H1 (cell line): ENCODE measurements around the gene SYNJ2. TPM values are rescaled to one million over a fixed set of nuclear protein-coding genes. Genes with fewer than 3 reads are reported as not detected.

Source experiments
- CTCF ChIA-PET: fragments of 300-600 bp; sonication (Branson Sonifier 250); formaldehyde crosslinking; loops from one replicate; lab custom pipeline; 2021; ENCODE audit not compliant: partially characterized antibody; lab: Charles Lee
- POLR2A ChIA-PET: fragments of 300-600 bp; sonication (Branson Sonifier 250); formaldehyde crosslinking; loops from one replicate; lab custom pipeline; 2021; ENCODE audit warnings: inconsistent platforms; ENCODE audit not compliant: partially characterized antibody; lab: Charles Lee
- DNase-seq, 2 experiments: peaks; one replicate each; pipeline versions ENCODE4 v3.0.0 to v3.0.0-alpha.2; 2010 to 2022; ENCODE audit warnings: low spot score in 2 of 2, low read depth in 1 of 2, mixed read lengths in 1 of 2
- FAIRE-seq: peaks from 2 replicates; lab custom pipeline; 2011; peaks lifted over from hg19 to GRCh38; lab: Jason Lieb, UNC
- H2AFZ ChIP-seq: 2 replicates; pipeline ENCODE4 v1.8.1; 2012; ENCODE audit warnings: low read length, inconsistent platforms
- H2AK5ac ChIP-seq: 2 replicates; pipeline ENCODE4 v1.6.1; 2013; ENCODE audit warnings: low read depth, low read length
- H2BK120ac ChIP-seq: replicated peaks from 2 replicates; pipeline ENCODE3; 2013; ENCODE audit warnings: low read depth, low read length, inconsistent platforms
- H2BK12ac ChIP-seq: 2 replicates; pipeline ENCODE4 v1.6.1; 2013; ENCODE audit warnings: low read depth, low read length
- H2BK15ac ChIP-seq: 2 replicates; pipeline ENCODE4 v1.6.1; 2013; ENCODE audit warnings: low read length
- H2BK20ac ChIP-seq: 2 replicates; pipeline ENCODE4 v1.6.1; 2013; ENCODE audit warnings: low read length
- H2BK5ac ChIP-seq: 2 replicates; pipeline ENCODE4 v1.6.1; 2013; ENCODE audit warnings: low read depth, low read length
- H3K14ac ChIP-seq: 2 replicates; pipeline ENCODE4 v1.6.1; 2013; ENCODE audit warnings: inconsistent platforms; ENCODE audit not compliant: insufficient read length
- H3K18ac ChIP-seq: 2 replicates; pipeline ENCODE4 v1.6.1; 2013; ENCODE audit warnings: low read length; ENCODE audit errors: extremely low read depth
- H3K23ac ChIP-seq: 2 replicates; pipeline ENCODE4 v1.6.1; 2013; ENCODE audit warnings: inconsistent platforms; ENCODE audit not compliant: insufficient read length
- H3K23me2 ChIP-seq: 2 replicates; pipeline ENCODE4 v1.6.1; 2013; ENCODE audit warnings: low read depth, low read length
- H3K27ac ChIP-seq: 2 replicates; pipeline ENCODE4 v1.6.1; 2011; ENCODE audit warnings: low read depth, low read length, inconsistent platforms
- H3K27me3 ChIP-seq, 4 experiments: replicated peaks in 1 of 4; 1 replicate in 1 of 4; 2 replicates in 3 of 4; pipeline versions ENCODE4 v1.6.1 to v1.8.1; 2011 to 2013; ENCODE audit warnings: low read length in 3 of 4, mild to moderate bottlenecking in 3 of 4, inconsistent platforms in 2 of 4, mixed read lengths in 2 of 4, moderate library complexity in 1 of 4; ENCODE audit not compliant: control insufficient read depth in 3 of 4, insufficient read depth in 3 of 4; ENCODE audit errors: extremely low read depth in 1 of 4
- H3K36me3 ChIP-seq, 4 experiments: 2 replicates each; pipeline versions ENCODE4 v1.6.1 to v1.8.1; 2011 to 2013; ENCODE audit warnings: mild to moderate bottlenecking in 4 of 4, low read length in 3 of 4, moderate library complexity in 2 of 4, control low read depth in 1 of 4, inconsistent platforms in 1 of 4; ENCODE audit not compliant: insufficient read depth in 4 of 4, control insufficient read depth in 2 of 4
- H3K4ac ChIP-seq: replicated peaks from 2 replicates; pipeline ENCODE3; 2013; ENCODE audit warnings: low read length, low read depth, mixed read lengths, inconsistent platforms; ENCODE audit not compliant: insufficient read length
- H3K4me1 ChIP-seq, 4 experiments: replicated peaks in 1 of 4; 1 replicate in 1 of 4; 2 replicates in 3 of 4; pipeline versions ENCODE4 v1.6.1 to v1.8.1; 2011 to 2013; ENCODE audit warnings: low read length in 3 of 4, inconsistent platforms in 2 of 4, mixed read lengths in 1 of 4; ENCODE audit not compliant: insufficient read depth in 4 of 4, control insufficient read depth in 3 of 4
- H3K4me2 ChIP-seq, 2 experiments: 2 replicates each; pipeline versions ENCODE4 v1.6.1 to v1.8.1; 2011 to 2013; ENCODE audit warnings: low read depth in 2 of 2, low read length in 2 of 2, control low read depth in 1 of 2, inconsistent platforms in 1 of 2, mild to moderate bottlenecking in 1 of 2; ENCODE audit not compliant: insufficient read depth in 1 of 2
- H3K4me3 ChIP-seq, 4 experiments: fragments of 200-600, 300-600 bp in 1 of 4; sonication (generic), shearing (Covaris generic), sonication (Bioruptor Twin) in 1 of 4; 2 replicates each; pipeline versions ENCODE4 v1.5.1 to v1.8.1; 2011 to 2016; ENCODE audit warnings: low read length in 4 of 4, low read depth in 3 of 4, control low read depth in 2 of 4, inconsistent platforms in 2 of 4, mild to moderate bottlenecking in 2 of 4, mixed read lengths in 1 of 4, moderate library complexity in 1 of 4; ENCODE audit not compliant: insufficient read depth in 2 of 4; ENCODE audit errors: extremely low read depth in 1 of 4
- H3K56ac ChIP-seq: replicated peaks from 2 replicates; pipeline ENCODE3; 2013; ENCODE audit warnings: low read depth, mild to moderate bottlenecking, mixed read lengths, low read length, inconsistent platforms; ENCODE audit not compliant: insufficient read length
- H3K79me1 ChIP-seq: 2 replicates; pipeline ENCODE4 v1.6.1; 2013; ENCODE audit warnings: low read depth, low read length, control low read depth
- H3K79me2 ChIP-seq, 2 experiments: 2 replicates each; pipeline versions ENCODE4 v1.6.1 to v1.8.1; 2012 to 2013; ENCODE audit warnings: low read length in 2 of 2, mild to moderate bottlenecking in 2 of 2, inconsistent platforms in 1 of 2; ENCODE audit not compliant: insufficient read depth in 2 of 2, control insufficient read depth in 1 of 2
- H3K9ac ChIP-seq, 4 experiments: replicated peaks in 1 of 4; 1 replicate in 1 of 4; 2 replicates in 3 of 4; pipeline versions ENCODE4 v1.6.1 to v1.8.1; 2011 to 2013; ENCODE audit warnings: low read depth in 3 of 4, low read length in 3 of 4, control low read depth in 2 of 4, mild to moderate bottlenecking in 2 of 4, moderate library complexity in 2 of 4, inconsistent platforms in 1 of 4; ENCODE audit errors: extremely low read depth in 1 of 4
- H3K9me3 ChIP-seq, 2 experiments: 2 replicates each; pipeline versions ENCODE4 v1.6.1 to v1.8.1; 2012 to 2013; ENCODE audit warnings: mild to moderate bottlenecking in 2 of 2, moderate library complexity in 2 of 2, control low read depth in 1 of 2, inconsistent platforms in 1 of 2, low read depth in 1 of 2, low read length in 1 of 2, mixed read lengths in 1 of 2; ENCODE audit not compliant: insufficient read depth in 2 of 2
- H4K20me1 ChIP-seq, 2 experiments: replicated peaks in 1 of 2; 2 replicates each; pipeline versions ENCODE3 to v1.8.1; 2011 to 2013; ENCODE audit warnings: inconsistent platforms in 2 of 2, low read length in 2 of 2, mild to moderate bottlenecking in 1 of 2; ENCODE audit not compliant: insufficient read depth in 2 of 2, control insufficient read depth in 1 of 2
- H4K5ac ChIP-seq: 2 replicates; pipeline ENCODE4 v1.6.1; 2013; ENCODE audit warnings: low read length, low read depth, mixed read lengths, inconsistent platforms; ENCODE audit not compliant: insufficient read length
- H4K8ac ChIP-seq: 2 replicates; pipeline ENCODE4 v1.8.0; 2013; ENCODE audit warnings: mild to moderate bottlenecking, moderate library complexity, low read length, inconsistent platforms; ENCODE audit not compliant: insufficient read depth; ENCODE audit errors: extremely low read depth
- H4K91ac ChIP-seq: replicated peaks from 2 replicates; pipeline ENCODE3; 2013; ENCODE audit warnings: low read length, mixed read lengths, inconsistent platforms; ENCODE audit not compliant: insufficient read length
- ASH2L ChIP-seq: fragments of 200-600, 300-600 bp; sonication (generic); IDR thresholded peaks from one replicate; pipeline ENCODE4 v1.7.1; 2017; ENCODE audit warnings: low read length
- BRCA1 ChIP-seq: IDR thresholded peaks from 2 replicates; pipeline ENCODE4 v1.6.1; 2012; ENCODE audit warnings: low read depth, low read length, improper control_type of control experiment
- CBX5 ChIP-seq: fragments of 300-800, 300-1000 bp; sonication (generic); IDR thresholded peaks from 2 replicates; pipeline ENCODE4 v1.7.1; 2016; ENCODE audit warnings: antibody characterized with exemption, low read length, low read depth
- EGR1 ChIP-seq: IDR thresholded peaks from 2 replicates; pipeline ENCODE4 v1.6.1; 2011; ENCODE audit warnings: low read depth, low read length, borderline replicate concordance
- EP300 ChIP-seq, 2 experiments: IDR thresholded peaks; 1 replicate in 1 of 2; 2 replicates in 1 of 2; pipeline ENCODE4 v1.6.1; 2011 to 2012; ENCODE audit warnings: low read depth in 2 of 2, low read length in 2 of 2, mild to moderate bottlenecking in 2 of 2, borderline replicate concordance in 1 of 2, inconsistent platforms in 1 of 2, moderate library complexity in 1 of 2
- JUND ChIP-seq: IDR thresholded peaks from 2 replicates; pipeline ENCODE4 v1.6.1; 2011; ENCODE audit warnings: mild to moderate bottlenecking, improper control_type of control experiment, low read length
- RXRA ChIP-seq: IDR thresholded peaks from 2 replicates; pipeline ENCODE4 v1.6.1; 2011; ENCODE audit warnings: low read depth, mild to moderate bottlenecking, low read length, moderate library complexity; ENCODE audit not compliant: insufficient read depth
- SUZ12 ChIP-seq: fragments of 200-600 bp; sonication (generic); IDR thresholded peaks from 2 replicates; pipeline ENCODE4 v1.6.1; 2012; ENCODE audit warnings: mild to moderate bottlenecking, inconsistent platforms, low read length, moderate library complexity, mixed read lengths
- TBP ChIP-seq: IDR thresholded peaks from 2 replicates; pipeline ENCODE4 v1.6.1; 2011; ENCODE audit warnings: low read depth, low read length, improper control_type of control experiment
- TCF12 ChIP-seq: IDR thresholded peaks from 2 replicates; pipeline ENCODE4 v1.6.1; 2011; ENCODE audit warnings: low read depth, mild to moderate bottlenecking, low read length
- ZNF274 ChIP-seq: IDR thresholded peaks from 2 replicates; pipeline ENCODE4 v1.7.0; 2012; ENCODE audit warnings: low read length, borderline replicate concordance; ENCODE audit errors: extremely low read depth
- WGBS, 2 experiments: shearing (Covaris generic) in 1 of 2; methylation state at CpG; one replicate each; pipeline versions ENCODE4 v1.1.6 to v1.1.7; 2013 to 2015; ENCODE audit warnings: low lambda C conversion rate in 2 of 2, mixed read lengths in 2 of 2, inconsistent platforms in 1 of 2, low coverage in 1 of 2, missing lambda C conversion rate in 1 of 2; ENCODE audit not compliant: insufficient replicate concordance in 2 of 2, insufficient coverage in 1 of 2, insufficient read length in 1 of 2; ENCODE audit errors: extremely low coverage in 1 of 2, missing lambda C conversion rate in 1 of 2; 5-methylcytosine and 5-hydroxymethylcytosine counted together
- polyA plus RNA-seq, 7 experiments: library from polyadenylated mRNA; depleted of rRNA in 3 of 7; stranded (reverse) in 5 of 7; unstranded in 2 of 7; fragments of >200 nt in 5 of 7; fragments of 200-250 nt in 2 of 7; gene quantifications; 1 replicate in 5 of 7; 2 replicates in 1 of 7; 4 replicates in 1 of 7; pipeline versions ENCODE4 v1.2.1 to v1.2.3, GENCODE V29; 2011 to 2013; ENCODE audit warnings: missing spikeins in 2 of 7, mixed read lengths in 2 of 7
- total RNA-seq: library from RNA; stranded (reverse); fragmentation: NEBNext Ultra II Directional; extraction: Animal tissue kit (Norgen Biotek cat#: 25700); gene quantifications from 2 replicates; pipeline ENCODE4 v1.2.1, GENCODE V29; 2021
- TF ChIP-seq, protein P1 (sequence below): IDR thresholded peaks from 2 replicates; pipeline ENCODE4 v1.6.1; 2012; ENCODE audit warnings: inconsistent platforms
- TF ChIP-seq, protein P2 (sequence below): IDR thresholded peaks from 2 replicates; pipeline ENCODE4 v1.6.1; 2012; ENCODE audit warnings: low read length, inconsistent platforms

SYNJ2 gene
- total and polyA plus RNA-seq, 2 of the 8 experiments (the other 6 are each of a cell fraction or from before 2014, with no cell fraction given) = 3.7 to 13.9 TPM

DNA sequence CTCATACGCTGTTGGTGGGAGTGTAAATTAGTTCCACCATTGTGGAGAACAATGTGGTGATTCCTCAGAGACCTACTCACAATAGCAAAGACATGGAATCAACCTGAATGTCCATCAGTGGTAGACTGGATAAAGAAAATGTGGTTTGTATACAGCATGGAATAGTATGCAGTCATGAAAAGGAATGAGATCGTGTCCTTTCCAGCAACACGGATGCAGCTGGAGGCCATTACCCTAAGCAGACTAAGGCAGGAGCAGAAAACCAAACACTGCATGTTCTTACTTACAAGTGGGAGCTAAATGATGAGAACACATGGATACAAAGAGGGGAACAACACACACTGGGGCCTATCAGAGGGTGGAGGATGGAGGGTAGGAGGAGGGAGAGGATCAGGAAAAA is 54.6 kb downstream of the SYNJ2 start:
- H3K36me3 ChIP-seq = no peaks in the 10 kb centered on the region
- no peaks in the 10 kb centered on the region; the same call in 1 of the 2 replicates for H3K79me1 ChIP-seq
- H2BK5ac ChIP-seq = no peak overlapping the region
- no peak overlapping the region for H3K4ac ChIP-seq
- no peak overlapping the region for H4K8ac ChIP-seq
- peaks cover 3% of the 10 kb centered on the region; the same call in 1 of the 2 replicates for H3K23me2 ChIP-seq
- no peaks in the 10 kb centered on the region for H3K9me3 ChIP-seq
- no peak overlapping the region for H2AK5ac ChIP-seq
- no peak overlapping the region for H4K91ac ChIP-seq
- DNase-seq (no peak), FAIRE-seq (no peak)
- H2BK120ac ChIP-seq = no peak overlapping the region
- no peak overlapping the region for H4K5ac ChIP-seq
- no peaks in the 10 kb centered on the region for H3K27me3 ChIP-seq
- H3K9ac ChIP-seq = no peak overlapping the region
- CTCF ChIA-PET = interaction anchor here (0.7 to 0.9 kb wide), 2 partner anchors 14 to 1547 kb away, joined by 3 read pairs; no protein-coding TSS in a partner anchor
- H2BK15ac ChIP-seq = no peak overlapping the region
- H3K79me2 ChIP-seq = no peaks in the 10 kb centered on the region
- no peak overlapping the region for H2BK12ac ChIP-seq
- no peak overlapping the region for H3K4me3 ChIP-seq
- no peak overlapping the region for H2AFZ ChIP-seq
- H3K4me1 ChIP-seq = peaks cover 0 to 14% (median 7%) of the 10 kb centered on the region in 4 experiments; a peak in 5 of 7 replicates
- H3K56ac ChIP-seq = no peak overlapping the region
- no peak overlapping the region for H3K18ac ChIP-seq
- H3K14ac ChIP-seq = no peak overlapping the region
- H4K20me1 ChIP-seq = peaks cover 0 to 3% of the 10 kb centered on the region in 2 experiments
- H3K27ac ChIP-seq = no peak overlapping the region
- no peak overlapping the region for H3K23ac ChIP-seq
- POLR2A ChIA-PET = no interaction called here
- H2BK20ac ChIP-seq = no peak overlapping the region
- no peak overlapping the region for H3K4me2 ChIP-seq
- WGBS, 2 experiments = 95% methylated on average over 3 of the region's 3 CpGs; no CpG with 5 or more reads in 1 of the 2 experiments
- TF ChIP-seq RXRA (no peak), ASH2L (no peak), SUZ12 (no peak), EP300 (IDR thresholded peaks at IDR 0.05; ENCODE audit: borderline replicate concordance in 1 of 2, low read depth in 2 of 2, low read length in 2 of 2) (no peak), JUND (no peak), BRCA1 (no peak), CBX5 (no peak), TBP (no peak), EGR1 (no peak), ZNF274 (no peak), TCF12 (no peak)
- TF ChIP-seq, protein P1, sequence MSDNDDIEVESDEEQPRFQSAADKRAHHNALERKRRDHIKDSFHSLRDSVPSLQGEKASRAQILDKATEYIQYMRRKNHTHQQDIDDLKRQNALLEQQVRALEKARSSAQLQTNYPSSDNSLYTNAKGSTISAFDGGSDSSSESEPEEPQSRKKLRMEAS = no peak
- TF ChIP-seq, protein P2, sequence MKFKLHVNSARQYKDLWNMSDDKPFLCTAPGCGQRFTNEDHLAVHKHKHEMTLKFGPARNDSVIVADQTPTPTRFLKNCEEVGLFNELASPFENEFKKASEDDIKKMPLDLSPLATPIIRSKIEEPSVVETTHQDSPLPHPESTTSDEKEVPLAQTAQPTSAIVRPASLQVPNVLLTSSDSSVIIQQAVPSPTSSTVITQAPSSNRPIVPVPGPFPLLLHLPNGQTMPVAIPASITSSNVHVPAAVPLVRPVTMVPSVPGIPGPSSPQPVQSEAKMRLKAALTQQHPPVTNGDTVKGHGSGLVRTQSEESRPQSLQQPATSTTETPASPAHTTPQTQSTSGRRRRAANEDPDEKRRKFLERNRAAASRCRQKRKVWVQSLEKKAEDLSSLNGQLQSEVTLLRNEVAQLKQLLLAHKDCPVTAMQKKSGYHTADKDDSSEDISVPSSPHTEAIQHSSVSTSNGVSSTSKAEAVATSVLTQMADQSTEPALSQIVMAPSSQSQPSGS = no peak
